CD1c-positive myeloid dendritic cell (primary cell): Measurements from ENCODE around the gene CKS1B.
A peak's percentile ranks its signal among the peaks of the same experiment; 100 is the strongest.
"Not testable (repeated sequence)": the region's sequence is repeated elsewhere in the genome, so short reads cannot be mapped to it uniquely, and the experiment has no call there.

ENCODE experiments used
- DNase-seq: peaks from one replicate; pipeline ENCODE4 v3.0.0-alpha.2; 2016; ENCODE audit errors: extremely low spot score

Gene CKS1B

GRCh38 chr1:154964359-154964758 lies 10.1 kb upstream of the CKS1B start:
- no peak for DNase-seq

- no peak for DNase-seq
Observed at GRCh38 chr1:154966111-154966510, 8.4 kb upstream of the CKS1B start.

- no peak for DNase-seq
Observed at GRCh38 chr1:154967331-154967950, 7.0 kb upstream of the CKS1B start.

- DNase-seq: no peak
Observed at GRCh38 chr1:154968731-154969130, 5.8 kb upstream of the CKS1B start.

- no peak for DNase-seq
Observed at GRCh38 chr1:154969246-154969645, 5.2 kb upstream of the CKS1B start.

- DNase-seq: no peak
Observed at GRCh38 chr1:154969860-154970452, 4.5 kb upstream of the CKS1B start.

- peak; percentile 58 for DNase-seq
Observed at GRCh38 chr1:154970631-154971340, 3.7 kb upstream of the CKS1B start, which contains the start of gene SHC1. Gene SHC1, minus strand, starts transcription at chr1:154970747. Its CDS starts 221 bp downstream, at chr1:154970526.

GRCh38 chr1:154971341-154971998 lies 3.0 kb upstream of the CKS1B start:
- DNase-seq: peak; percentile 65

GRCh38 chr1:154972213-154972516 lies 2.3 kb upstream of the CKS1B start:
- DNase-seq: no peak

GRCh38 chr1:154972517-154973343 lies 1.8 kb upstream of the CKS1B start:
- DNase-seq: no peak

- peak; percentile 96 for DNase-seq
Observed at GRCh38 chr1:154973344-154974101, 958 bp upstream of the CKS1B start.

- peak; percentile 99 for DNase-seq
Observed at GRCh38 chr1:154974808-154975408, 427 bp downstream of the CKS1B start.

- DNase-seq: peak; percentile 73
Observed at GRCh38 chr1:154975409-154976059, 1.1 kb downstream of the CKS1B start.

- DNase-seq: not testable (repeated sequence)
Observed at GRCh38 chr1:154977762-154978161, 3.3 kb downstream of the CKS1B start.

- DNase-seq: no peak
Observed at GRCh38 chr1:154978360-154978759, 3.9 kb downstream of the CKS1B start.

- DNase-seq: no peak
Observed at GRCh38 chr1:154982341-154982740, 7.9 kb downstream of the CKS1B start.

GRCh38 chr1:154982897-154983648 lies 8.6 kb downstream of the CKS1B start, which contains the start of gene FLAD1:
Gene FLAD1, plus strand, starts transcription at chr1:154983344. Its CDS starts 351 bp downstream, at chr1:154983695.
- peak; percentile 99 for DNase-seq

GRCh38 chr1:154983776-154984466 lies 9.4 kb downstream of the CKS1B start:
- no peak for DNase-seq

- not testable (repeated sequence) for DNase-seq
Observed at GRCh38 chr1:154986736-154987135, 12.3 kb downstream of the CKS1B start.
